ENCODE results near the gene ST6GALNAC3.

DNA sequence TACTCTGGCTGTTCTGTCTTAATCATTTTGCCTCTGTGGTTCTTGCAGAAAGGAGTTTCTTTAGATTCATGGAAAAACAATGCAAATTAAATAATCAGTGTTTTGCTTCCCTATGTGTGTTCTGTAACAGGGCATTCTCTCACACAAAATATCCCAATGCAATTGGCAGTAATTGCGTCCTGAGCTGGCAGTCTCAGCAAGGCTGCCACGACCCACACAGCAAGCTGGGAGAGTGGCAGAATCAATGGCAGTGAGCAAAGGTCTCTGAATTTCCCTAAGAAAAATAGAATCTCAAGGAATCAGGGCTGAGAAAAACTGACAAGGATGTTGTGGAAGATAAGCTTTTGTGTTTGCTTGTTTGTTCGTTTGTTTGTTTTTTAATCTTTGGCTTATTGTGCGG, 594.6 kb downstream of the ST6GALNAC3 start:
- TF ChIP-seq, protein P1, sequence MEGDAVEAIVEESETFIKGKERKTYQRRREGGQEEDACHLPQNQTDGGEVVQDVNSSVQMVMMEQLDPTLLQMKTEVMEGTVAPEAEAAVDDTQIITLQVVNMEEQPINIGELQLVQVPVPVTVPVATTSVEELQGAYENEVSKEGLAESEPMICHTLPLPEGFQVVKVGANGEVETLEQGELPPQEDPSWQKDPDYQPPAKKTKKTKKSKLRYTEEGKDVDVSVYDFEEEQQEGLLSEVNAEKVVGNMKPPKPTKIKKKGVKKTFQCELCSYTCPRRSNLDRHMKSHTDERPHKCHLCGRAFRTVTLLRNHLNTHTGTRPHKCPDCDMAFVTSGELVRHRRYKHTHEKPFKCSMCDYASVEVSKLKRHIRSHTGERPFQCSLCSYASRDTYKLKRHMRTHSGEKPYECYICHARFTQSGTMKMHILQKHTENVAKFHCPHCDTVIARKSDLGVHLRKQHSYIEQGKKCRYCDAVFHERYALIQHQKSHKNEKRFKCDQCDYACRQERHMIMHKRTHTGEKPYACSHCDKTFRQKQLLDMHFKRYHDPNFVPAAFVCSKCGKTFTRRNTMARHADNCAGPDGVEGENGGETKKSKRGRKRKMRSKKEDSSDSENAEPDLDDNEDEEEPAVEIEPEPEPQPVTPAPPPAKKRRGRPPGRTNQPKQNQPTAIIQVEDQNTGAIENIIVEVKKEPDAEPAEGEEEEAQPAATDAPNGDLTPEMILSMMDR (IDR thresholded peaks at IDR 0.05), result no peak
- no peak for TF ChIP-seq POLR2A (IDR thresholded peaks at IDR 0.05)
